D721Med (cell line): ENCODE results near the gene OR2L2.
"Not testable (repeated sequence)": the region's sequence is repeated elsewhere in the genome, so short reads cannot be mapped to it uniquely, and the experiment has no call there.

Source experiments
- DNase-seq: peaks from one replicate; pipeline ENCODE4 v3.0.0; 2011; ENCODE audit warnings: low spot score; ENCODE audit not compliant: insufficient read length
- FAIRE-seq: peaks from 2 replicates; lab custom pipeline; 2011; peaks lifted over from hg19 to GRCh38; lab: Jason Lieb, UNC
- TF ChIP-seq, protein P1 (sequence below): IDR thresholded peaks from 2 replicates; pipeline ENCODE4 v1.5.1; 2012; ENCODE audit warnings: mild to moderate bottlenecking, control low read depth; ENCODE audit not compliant: insufficient read depth; ENCODE audit errors: missing control alignments

OR2L2 gene

DNA sequence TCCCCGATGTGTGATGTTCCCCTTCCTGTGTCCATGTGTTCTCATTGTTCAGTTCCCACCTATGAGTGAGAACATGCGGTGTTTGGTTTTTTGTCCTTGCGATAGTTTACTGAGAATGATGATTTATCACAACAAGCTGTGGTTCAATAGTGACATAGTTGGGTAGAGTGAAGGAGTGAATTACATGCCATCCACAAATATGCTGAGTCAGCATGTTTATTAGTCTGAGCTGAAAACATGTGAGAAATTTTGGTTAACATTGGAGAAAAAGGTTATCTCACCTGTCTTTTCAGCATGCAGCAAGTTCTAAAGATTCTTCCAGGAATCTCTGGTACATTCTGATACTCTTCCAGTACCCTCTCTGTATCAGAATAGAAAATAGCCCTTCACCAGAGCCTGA lies 35.7 kb downstream of the OR2L2 start:
- FAIRE-seq (no peak), DNase-seq (no peak)
- TF ChIP-seq, protein P1, sequence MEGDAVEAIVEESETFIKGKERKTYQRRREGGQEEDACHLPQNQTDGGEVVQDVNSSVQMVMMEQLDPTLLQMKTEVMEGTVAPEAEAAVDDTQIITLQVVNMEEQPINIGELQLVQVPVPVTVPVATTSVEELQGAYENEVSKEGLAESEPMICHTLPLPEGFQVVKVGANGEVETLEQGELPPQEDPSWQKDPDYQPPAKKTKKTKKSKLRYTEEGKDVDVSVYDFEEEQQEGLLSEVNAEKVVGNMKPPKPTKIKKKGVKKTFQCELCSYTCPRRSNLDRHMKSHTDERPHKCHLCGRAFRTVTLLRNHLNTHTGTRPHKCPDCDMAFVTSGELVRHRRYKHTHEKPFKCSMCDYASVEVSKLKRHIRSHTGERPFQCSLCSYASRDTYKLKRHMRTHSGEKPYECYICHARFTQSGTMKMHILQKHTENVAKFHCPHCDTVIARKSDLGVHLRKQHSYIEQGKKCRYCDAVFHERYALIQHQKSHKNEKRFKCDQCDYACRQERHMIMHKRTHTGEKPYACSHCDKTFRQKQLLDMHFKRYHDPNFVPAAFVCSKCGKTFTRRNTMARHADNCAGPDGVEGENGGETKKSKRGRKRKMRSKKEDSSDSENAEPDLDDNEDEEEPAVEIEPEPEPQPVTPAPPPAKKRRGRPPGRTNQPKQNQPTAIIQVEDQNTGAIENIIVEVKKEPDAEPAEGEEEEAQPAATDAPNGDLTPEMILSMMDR: no peak

DNA sequence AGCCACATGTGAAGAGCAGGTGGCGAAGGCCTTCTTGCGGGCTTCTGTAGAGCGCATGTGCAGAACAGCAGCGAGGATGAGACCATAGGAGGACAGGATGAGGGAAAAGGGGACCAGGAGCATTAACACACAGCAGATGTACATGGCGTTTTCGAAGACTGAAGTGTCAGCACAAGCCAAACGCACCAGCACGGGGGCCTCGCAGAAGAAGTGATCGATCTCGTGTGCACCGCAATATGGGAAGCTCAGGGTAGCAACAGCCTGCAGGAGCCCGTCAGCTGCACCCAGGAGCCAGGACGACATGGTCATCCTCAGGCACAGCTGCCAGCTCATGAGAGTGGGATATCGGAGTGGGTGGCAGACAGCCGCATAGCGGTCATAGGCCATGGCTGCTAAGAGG lies 54.0 kb downstream of the OR2L2 start:
- FAIRE-seq, DNase-seq: not testable (repeated sequence)
